GM03348 (cell line): Measurements from ENCODE around the gene CDRT15L2.
"Not testable (repeated sequence)": the region's sequence is repeated elsewhere in the genome, so short reads cannot be mapped to it uniquely, and the experiment has no call there.

Source experiments
- DNase-seq: peaks from one replicate; pipeline ENCODE4 v3.0.0; 2012; ENCODE audit warnings: low spot score

Gene CDRT15L2

GRCh38 chr17:20575071-20575470 lies 4.5 kb upstream of the CDRT15L2 start:
- not testable (repeated sequence) for DNase-seq

GRCh38 chr17:20583891-20584577 lies 4.5 kb downstream of the CDRT15L2 start:
- not testable (repeated sequence) for DNase-seq

GRCh38 chr17:20588744-20589453 lies 9.4 kb downstream of the CDRT15L2 start:
- not testable (repeated sequence) for DNase-seq

GRCh38 chr17:20589454-20589810 lies 9.9 kb downstream of the CDRT15L2 start:
- not testable (repeated sequence) for DNase-seq

GRCh38 chr17:20591040-20591439 lies 11.5 kb downstream of the CDRT15L2 start:
- DNase-seq: not testable (repeated sequence)

GRCh38 chr17:20605568-20605967 lies 26.0 kb downstream of the CDRT15L2 start:
- not testable (repeated sequence) for DNase-seq

GRCh38 chr17:20609490-20609889 lies 30.0 kb downstream of the CDRT15L2 start:
- DNase-seq: not testable (repeated sequence)

GRCh38 chr17:20611309-20611708 lies 31.8 kb downstream of the CDRT15L2 start:
- no peak for DNase-seq

- no peak for DNase-seq
Observed at GRCh38 chr17:20612635-20613034, 33.1 kb downstream of the CDRT15L2 start.

- DNase-seq: no peak
Observed at GRCh38 chr17:20613248-20613647, 33.7 kb downstream of the CDRT15L2 start.

- DNase-seq: no peak
Observed at GRCh38 chr17:20613905-20614304, 34.4 kb downstream of the CDRT15L2 start.

GRCh38 chr17:20615461-20615860 lies 35.9 kb downstream of the CDRT15L2 start:
- DNase-seq: not testable (repeated sequence)
